Measurements from ENCODE around the gene ATP2B3. TPM values are rescaled to one million over a fixed set of nuclear protein-coding genes. Genes with fewer than 3 reads are reported as not detected.

The ATP2B3 gene
- total RNA-seq, 1 donor from 2014 or later: 0.43 TPM

- Mint-ChIP-seq H3K36me3 (no peaks in the 10 kb centered on the region), H3K27me3 (peaks cover 40% of the 10 kb centered on the region), H3K4me3 (peak overlapping the region; percentile 9), H3K4me1 (ENCODE audit: unreplicated experiment) (no peaks in the 10 kb centered on the region), H3K9me3 (no peaks in the 10 kb centered on the region), H3K27ac (no peak overlapping the region)
- TF ChIP-seq CTCF (conservative IDR thresholded peaks at IDR 0.05): no peak
- DNase-seq (ENCODE audit: extremely low spot score, unreplicated experiment): no peak
Measured at GRCh38 chrX:153520287-153520917, 3.0 kb downstream of the ATP2B3 start.

- no peaks in the 10 kb centered on the region for H3K9me3 Mint-ChIP-seq
- peaks cover 34% of the 10 kb centered on the region for H3K27me3 Mint-ChIP-seq
- no peak overlapping the region for H3K27ac Mint-ChIP-seq
Measured at GRCh38 chrX:153521034-153521433, 3.6 kb downstream of the ATP2B3 start.

GRCh38 chrX:153522259-153522658, 4.8 kb downstream of the ATP2B3 start:
- no peaks in the 10 kb centered on the region for H3K9me3 Mint-ChIP-seq
- DNase-seq (ENCODE audit: extremely low spot score, unreplicated experiment): no peak
- no peak for TF ChIP-seq CTCF (conservative IDR thresholded peaks at IDR 0.05)

More at GRCh38 chrX:153521034-153521433, 3.6 kb downstream of the ATP2B3 start:
- TF ChIP-seq CTCF (conservative IDR thresholded peaks at IDR 0.05): no peak
- Mint-ChIP-seq H3K4me1 (ENCODE audit: unreplicated experiment) (no peaks in the 10 kb centered on the region), H3K36me3 (no peaks in the 10 kb centered on the region), H3K4me3 (no peak overlapping the region)
- no peak for DNase-seq (ENCODE audit: extremely low spot score, unreplicated experiment)

GRCh38 chrX:153523269-153523668, 5.8 kb downstream of the ATP2B3 start:
- Mint-ChIP-seq H3K9me3 (no peaks in the 10 kb centered on the region), H3K4me1 (ENCODE audit: unreplicated experiment) (no peaks in the 10 kb centered on the region), H3K36me3 (no peaks in the 10 kb centered on the region), H3K27me3 (peaks cover 21% of the 10 kb centered on the region), H3K27ac (no peak overlapping the region), H3K4me3 (no peak overlapping the region)
- TF ChIP-seq CTCF (conservative IDR thresholded peaks at IDR 0.05): no peak
- no peak for DNase-seq (ENCODE audit: extremely low spot score, unreplicated experiment)

More at GRCh38 chrX:153522259-153522658, 4.8 kb downstream of the ATP2B3 start:
- Mint-ChIP-seq H3K4me1 (ENCODE audit: unreplicated experiment) (no peaks in the 10 kb centered on the region), H3K27ac (no peak overlapping the region), H3K27me3 (peaks cover 23% of the 10 kb centered on the region), H3K4me3 (no peak overlapping the region), H3K36me3 (no peaks in the 10 kb centered on the region)

GRCh38 chrX:153524234-153524633, 6.8 kb downstream of the ATP2B3 start:
- Mint-ChIP-seq H3K36me3 (no peaks in the 10 kb centered on the region), H3K27me3 (peaks cover 12% of the 10 kb centered on the region), H3K4me3 (no peak overlapping the region), H3K4me1 (ENCODE audit: unreplicated experiment) (no peaks in the 10 kb centered on the region), H3K9me3 (no peaks in the 10 kb centered on the region), H3K27ac (no peak overlapping the region)
- TF ChIP-seq CTCF (conservative IDR thresholded peaks at IDR 0.05): no peak
- DNase-seq (ENCODE audit: extremely low spot score, unreplicated experiment): no peak
